AG10803 (cell line): ENCODE measurements around the gene CACNA1C.

Experiments
- DNase-seq: peaks from one replicate; pipeline ENCODE4 v3.0.0; 2010; ENCODE audit warnings: low read depth
- H3K4me3 ChIP-seq: 2 replicates; pipeline ENCODE4 v1.5.1; 2011; ENCODE audit warnings: mild to moderate bottlenecking, low read length, control low read depth
- CTCF ChIP-seq: conservative IDR thresholded peaks from 2 replicates; pipeline ENCODE4 v1.5.1; 2011; ENCODE audit warnings: mild to moderate bottlenecking, low read length, control low read depth, inconsistent platforms

CACNA1C gene

GRCh38 chr12:2276288-2277033 is 223.7 kb downstream of the CACNA1C start:
- DNase-seq, result no peak
- TF ChIP-seq CTCF, result no peak
- no peak overlapping the region for H3K4me3 ChIP-seq

- no peak for TF ChIP-seq CTCF
- no peak for DNase-seq
- H3K4me3 ChIP-seq, result no peak overlapping the region
Observed at GRCh38 chr12:2277492-2278155, 224.8 kb downstream of the CACNA1C start.

GRCh38 chr12:2281446-2281845 is 228.7 kb downstream of the CACNA1C start:
- no peak for TF ChIP-seq CTCF
- DNase-seq, result no peak
- no peak overlapping the region for H3K4me3 ChIP-seq

- no peak for DNase-seq
Observed at GRCh38 chr12:2282318-2282717, 229.5 kb downstream of the CACNA1C start.

GRCh38 chr12:2283480-2283879 is 230.7 kb downstream of the CACNA1C start:
- H3K4me3 ChIP-seq, result peak overlapping the region; percentile 42
- no peak for DNase-seq
- no peak for TF ChIP-seq CTCF

More at GRCh38 chr12:2282318-2282717, 229.5 kb downstream of the CACNA1C start:
- peak; percentile 22 for TF ChIP-seq CTCF
- no peak overlapping the region for H3K4me3 ChIP-seq

- no peak for TF ChIP-seq CTCF
- DNase-seq, result peak; percentile 91
- peak overlapping the region; percentile 42 for H3K4me3 ChIP-seq
Observed at GRCh38 chr12:2283916-2284315, 231.1 kb downstream of the CACNA1C start.

GRCh38 chr12:2284321-2284813 is 231.6 kb downstream of the CACNA1C start:
- DNase-seq, result peak; percentile 96

More at GRCh38 chr12:2284321-2284813, 231.6 kb downstream of the CACNA1C start:
- no peak for TF ChIP-seq CTCF
- H3K4me3 ChIP-seq, result peak overlapping the region; percentile 33
